ENCODE data around the gene CTLA4. TPM values are rescaled to one million over a fixed set of nuclear protein-coding genes. Genes with fewer than 3 reads are reported as not detected.
A peak's percentile ranks its signal among the peaks of the same experiment; 100 is the strongest.

CTLA4 gene
- polyA plus RNA-seq, 3 donors, result 0.08 TPM; not detected in 2

- H2AFZ ChIP-seq (ENCODE audit: insufficient read depth, low read depth, low read length, poor library complexity, severe bottlenecking), result peak overlapping the region; percentile 43
- WGBS (ENCODE audit: insufficient coverage), result 79% methylated on average over 6 of the region's 14 CpGs
- Mint-ChIP-seq H3K27me3 (ENCODE audit: low read depth in 3 of 3) (peaks cover 0 to 9% (median 8%) of the 10 kb centered on the region in 3 donors), H3K27ac (peak overlapping the region in 3 of 7 donors; percentile 23 to 63 (median 40)), H3K9me3 (peaks cover 0 to 2% (median 0%) of the 10 kb centered on the region in 7 donors), H3K4me3 (no peak overlapping the region), H3K4me1 (peaks cover 38% of the 10 kb centered on the region), H3K36me3 (peaks cover 0 to under 1% of the 10 kb centered on the region in 2 donors)
- no peaks in the 10 kb centered on the region for H3K9me3 ChIP-seq (replicated peaks in 1 of 2; ENCODE audit: control insufficient read depth in 1 of 2, insufficient read depth in 1 of 2, low read length in 2 of 2)
- no peaks in the 10 kb centered on the region for H4K20me1 ChIP-seq (ENCODE audit: insufficient read depth, low read length)
- DNase-seq, result no peak
- H3K27me3 ChIP-seq (ENCODE audit: control insufficient read depth in 2 of 2, insufficient read depth in 2 of 2, low read length in 2 of 2), result no peaks in the 10 kb centered on the region
- no peak overlapping the region for H3K4me2 ChIP-seq (replicated peaks; ENCODE audit: extremely low read depth, low read length, poor library complexity, severe bottlenecking)
- H3K4me3 ChIP-seq (replicated peaks in 1 of 3; ENCODE audit: low read depth in 2 of 3, low read length in 3 of 3), result no peak overlapping the region
- H3K79me2 ChIP-seq (ENCODE audit: insufficient read depth, low read length), result no peaks in the 10 kb centered on the region
- intact Hi-C loops (cut with micrococcal nuclease), result loop anchor here (5.0 to 10.0 kb wide), 4 partner anchors 85 to 337 kb away; no protein-coding TSS in a partner anchor
- peaks cover 32 to 35% of the 10 kb centered on the region in 2 donors for H3K4me1 ChIP-seq (ENCODE audit: control insufficient read depth in 1 of 2, insufficient read depth in 2 of 2, low read length in 2 of 2)
- no peak overlapping the region for H3K27ac ChIP-seq (ENCODE audit: low read depth in 1 of 2, low read length in 2 of 2)
- TF ChIP-seq CTCF (IDR thresholded peaks at IDR 0.05), result no peak
- H3K9ac ChIP-seq (ENCODE audit: insufficient read depth, low read length, poor library complexity, severe bottlenecking), result no peak overlapping the region
- H3K36me3 ChIP-seq (replicated peaks in 1 of 2; ENCODE audit: control insufficient read depth in 1 of 2, insufficient read depth in 2 of 2, low read length in 2 of 2), result no peaks in the 10 kb centered on the region
Observed at GRCh38 chr2:203819434-203820133, 48.0 kb upstream of the CTLA4 start.

GRCh38 chr2:203820969-203821368, 46.6 kb upstream of the CTLA4 start:
- intact Hi-C loops (cut with micrococcal nuclease), result no loop called here
- Histone ChIP-seq H3K4me2 (replicated peaks; ENCODE audit: extremely low read depth, low read length, poor library complexity, severe bottlenecking) (no peak overlapping the region), H2AFZ (ENCODE audit: insufficient read depth, low read depth, low read length, poor library complexity, severe bottlenecking) (no peak overlapping the region), H3K9ac (ENCODE audit: insufficient read depth, low read length, poor library complexity, severe bottlenecking) (no peak overlapping the region), H3K4me3 (replicated peaks in 1 of 3; ENCODE audit: low read depth in 2 of 3, low read length in 3 of 3) (no peak overlapping the region), H3K4me1 (ENCODE audit: control insufficient read depth in 1 of 2, insufficient read depth in 2 of 2, low read length in 2 of 2) (peaks cover 19 to 21% of the 10 kb centered on the region in 2 donors), H3K27me3 (ENCODE audit: control insufficient read depth in 2 of 2, insufficient read depth in 2 of 2, low read length in 2 of 2) (no peaks in the 10 kb centered on the region), H3K27ac (ENCODE audit: low read depth in 1 of 2, low read length in 2 of 2) (no peak overlapping the region), H4K20me1 (ENCODE audit: insufficient read depth, low read length) (no peaks in the 10 kb centered on the region), H3K36me3 (replicated peaks in 1 of 2; ENCODE audit: control insufficient read depth in 1 of 2, insufficient read depth in 2 of 2, low read length in 2 of 2) (no peaks in the 10 kb centered on the region), H3K9me3 (replicated peaks in 1 of 2; ENCODE audit: control insufficient read depth in 1 of 2, insufficient read depth in 1 of 2, low read length in 2 of 2) (no peaks in the 10 kb centered on the region), H3K79me2 (ENCODE audit: insufficient read depth, low read length) (no peaks in the 10 kb centered on the region)
- no peak for TF ChIP-seq CTCF (IDR thresholded peaks at IDR 0.05)
- Mint-ChIP-seq H3K9me3 (peaks cover 0 to 2% (median 0%) of the 10 kb centered on the region in 7 donors), H3K4me3 (no peak overlapping the region), H3K36me3 (no peaks in the 10 kb centered on the region), H3K27me3 (ENCODE audit: low read depth in 3 of 3) (peaks cover 0 to 10% (median 10%) of the 10 kb centered on the region in 3 donors), H3K4me1 (peaks cover 29% of the 10 kb centered on the region), H3K27ac (peak overlapping the region in 1 of 7 donors; percentile 53)
- no CpG with 5 or more reads among the region's 2 CpGs for WGBS (ENCODE audit: insufficient coverage)
- no peak for DNase-seq

Measured in CD14-positive monocyte (primary cell).